ENCODE measurements around the gene ECT2L.

GRCh38 chr6:138818496-138819194 lies 22.8 kb downstream of the ECT2L start:
- TF ChIP-seq POLR2A (IDR thresholded peaks at IDR 0.05; ENCODE audit: low read depth, low read length): no peak
- no peak for TF ChIP-seq POLR2AphosphoS5 (IDR thresholded peaks at IDR 0.05; ENCODE audit: low read depth, low read length)
- no peak for TF ChIP-seq TAF1 (IDR thresholded peaks at IDR 0.05; ENCODE audit: low read depth, low read length)
- peak; percentile 84 for TF ChIP-seq SPI1 (IDR thresholded peaks at IDR 0.05; ENCODE audit: low read depth, low read length)

Measured in GM12891 (cell line).